Transverse colon (tissue), 4 donors: Measurements from ENCODE around the gene SFXN2.

Source experiments
- POLR2AphosphoS5 ChIP-seq, 3 donors: sonication (generic); formaldehyde crosslinking; IDR thresholded peaks; one replicate each; pipeline ENCODE4 v1.6.1; 2016; ENCODE audit warnings: antibody characterized with exemption in 3 of 3
- TF ChIP-seq, protein P1 (sequence below), 5 experiments: fragments of 200-600 bp in 3 of 5; fragments of 450-650 bp in 2 of 5; sonication (generic) in 3 of 5; IDR thresholded peaks; 1 replicate in 2 of 5; 2 replicates in 3 of 5; pipeline ENCODE4 v1.5.1; 2016 to 2017; ENCODE audit warnings: antibody characterized with exemption in 5 of 5, inconsistent platforms in 3 of 5, mild to moderate bottlenecking in 2 of 5, moderate library complexity in 1 of 5

DNA sequence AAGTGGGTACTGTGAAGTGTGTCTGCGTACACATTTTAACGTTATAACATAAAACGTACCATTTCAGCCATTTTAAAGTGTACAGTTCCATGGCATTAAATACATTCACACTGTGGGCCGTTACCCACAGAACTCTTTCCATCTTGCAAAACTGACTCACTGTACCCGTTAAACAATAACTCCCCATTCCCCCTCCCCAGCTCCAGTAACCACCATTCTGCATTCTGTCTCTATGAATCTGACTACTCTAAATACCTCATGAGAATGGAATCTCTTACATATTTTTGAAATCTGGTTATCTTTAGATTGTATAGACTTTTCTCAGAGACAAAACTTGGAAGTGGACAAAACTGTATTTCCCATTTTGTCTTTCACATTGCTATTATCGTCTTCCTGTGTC lies 9.5 kb upstream of the SFXN2 start:
- TF ChIP-seq, protein P1, sequence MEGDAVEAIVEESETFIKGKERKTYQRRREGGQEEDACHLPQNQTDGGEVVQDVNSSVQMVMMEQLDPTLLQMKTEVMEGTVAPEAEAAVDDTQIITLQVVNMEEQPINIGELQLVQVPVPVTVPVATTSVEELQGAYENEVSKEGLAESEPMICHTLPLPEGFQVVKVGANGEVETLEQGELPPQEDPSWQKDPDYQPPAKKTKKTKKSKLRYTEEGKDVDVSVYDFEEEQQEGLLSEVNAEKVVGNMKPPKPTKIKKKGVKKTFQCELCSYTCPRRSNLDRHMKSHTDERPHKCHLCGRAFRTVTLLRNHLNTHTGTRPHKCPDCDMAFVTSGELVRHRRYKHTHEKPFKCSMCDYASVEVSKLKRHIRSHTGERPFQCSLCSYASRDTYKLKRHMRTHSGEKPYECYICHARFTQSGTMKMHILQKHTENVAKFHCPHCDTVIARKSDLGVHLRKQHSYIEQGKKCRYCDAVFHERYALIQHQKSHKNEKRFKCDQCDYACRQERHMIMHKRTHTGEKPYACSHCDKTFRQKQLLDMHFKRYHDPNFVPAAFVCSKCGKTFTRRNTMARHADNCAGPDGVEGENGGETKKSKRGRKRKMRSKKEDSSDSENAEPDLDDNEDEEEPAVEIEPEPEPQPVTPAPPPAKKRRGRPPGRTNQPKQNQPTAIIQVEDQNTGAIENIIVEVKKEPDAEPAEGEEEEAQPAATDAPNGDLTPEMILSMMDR (IDR thresholded peaks at IDR 0.05) = no peak
- no peak for TF ChIP-seq POLR2AphosphoS5 (IDR thresholded peaks at IDR 0.05)
